A549 (cell line): ENCODE measurements around the gene TIAL1. TPM values are rescaled to one million over a fixed set of nuclear protein-coding genes. Genes with fewer than 3 reads are reported as not detected.
A peak's percentile ranks its signal among the peaks of the same experiment; 100 is the strongest.

Experiments used
- ATAC-seq, 2 experiments: fragments of 200-7000 bp in 1 of 2; fragments of >200 bp in 1 of 2; cut with Nextera tagmentation in 1 of 2; cut with Tn5 transposase in 1 of 2; 3 replicates each; pipeline versions ENCODE4 v1.8.0 to v1.9.1; 2018 to 2020; ENCODE audit warnings: mild to moderate bottlenecking in 1 of 2, moderate library complexity in 1 of 2
- CTCF ChIA-PET: fragments of 300-600 bp; sonication (Branson Sonifier 250); formaldehyde crosslinking; extraction: SDS; loops from one replicate; lab custom pipeline; 2021; ENCODE audit warnings: antibody characterized with exemption, inconsistent platforms; lab: Yijun Ruan, JAX
- POLR2A ChIA-PET: fragments of 350-600 bp; formaldehyde crosslinking; extraction: SDS; loops from one replicate; lab custom pipeline; 2021; ENCODE audit warnings: antibody characterized with exemption, inconsistent platforms; lab: Yijun Ruan, JAX
- DNase-seq, 2 experiments: peaks; one replicate each; pipeline versions ENCODE4 v3.0.0 to v3.0.0-alpha.2; 2011 to 2016; ENCODE audit warnings: low read depth in 1 of 2, low spot score in 1 of 2
- FAIRE-seq: peaks from 2 replicates; lab custom pipeline; 2011; peaks lifted over from hg19 to GRCh38; lab: Jason Lieb, UNC
- H3K27ac ChIP-seq, 2 experiments: fragments of >200 bp; sonication (Bioruptor Twin); formaldehyde crosslinking; 3 replicates each; pipeline ENCODE4 v1.5.1; 2016 to 2017
- H3K4me1 ChIP-seq: fragments of >200 bp; sonication (Bioruptor Twin); formaldehyde crosslinking; 3 replicates; pipeline ENCODE4 v1.6.1; 2016
- H3K4me2 ChIP-seq: fragments of >200 bp; sonication (Bioruptor Twin); formaldehyde crosslinking; 3 replicates; pipeline ENCODE4 v1.6.1; 2016
- H3K4me3 ChIP-seq: fragments of >200 bp; sonication (Bioruptor Twin); formaldehyde crosslinking; 3 replicates; pipeline ENCODE4 v1.5.1; 2016
- H3K9me3 ChIP-seq: fragments of >200 bp; sonication (Bioruptor Twin); formaldehyde crosslinking; 3 replicates; pipeline ENCODE4 v1.6.1; 2016
- ATOH8 ChIP-seq: fragments of 250-450 bp; sonication (Bioruptor Pico); IDR thresholded peaks from 2 replicates; pipeline ENCODE4 v1.5.0; 2020; ENCODE audit warnings: low read depth, mild to moderate bottlenecking, moderate library complexity
- CBX2 ChIP-seq: fragments of 200-600 bp; sonication (generic); IDR thresholded peaks from 2 replicates; pipeline ENCODE4 v1.6.1; 2016; ENCODE audit warnings: low read depth, mild to moderate bottlenecking, borderline replicate concordance
- CEBPB ChIP-seq, 2 experiments: fragments of >200 bp in 1 of 2; sonication (Bioruptor Twin) in 1 of 2; formaldehyde crosslinking in 1 of 2; IDR thresholded peaks; 2 replicates each; pipeline ENCODE4 v1.6.1; 2012 to 2016
- CTCF ChIP-seq: fragments of >200 bp; sonication (Bioruptor Twin); formaldehyde crosslinking; IDR thresholded peaks from 3 replicates; pipeline ENCODE4 v1.5.1; 2016
- ELK1 ChIP-seq: fragments of 150-350 bp; IDR thresholded peaks from 2 replicates; pipeline ENCODE4 v1.6.1; 2014; ENCODE audit warnings: low read depth, mild to moderate bottlenecking, low read length
- ESRRA ChIP-seq: fragments of 150-350 bp; IDR thresholded peaks from 2 replicates; pipeline ENCODE4 v1.6.1; 2014; ENCODE audit warnings: mild to moderate bottlenecking, low read length, borderline replicate concordance
- FOXS1 ChIP-seq: fragments of 250-450 bp; sonication (Bioruptor Pico); IDR thresholded peaks from 2 replicates; pipeline ENCODE4 v1.5.0; 2020; ENCODE audit warnings: mild to moderate bottlenecking, moderate library complexity
- HDAC2 ChIP-seq: fragments of 200-600 bp; sonication (generic); IDR thresholded peaks from 2 replicates; pipeline ENCODE4 v1.6.1; 2016
- HEYL ChIP-seq: fragments of 250-450 bp; sonication (Bioruptor Pico); IDR thresholded peaks from 2 replicates; pipeline ENCODE4 v1.8.0; 2021; ENCODE audit warnings: mild to moderate bottlenecking, moderate library complexity
- HOXA7 ChIP-seq: fragments of 250-450 bp; sonication (Bioruptor Pico); IDR thresholded peaks from 2 replicates; pipeline ENCODE4 v1.5.0; 2020; ENCODE audit warnings: mild to moderate bottlenecking, moderate library complexity
- JUN ChIP-seq, 2 experiments: fragments of >200 bp; sonication (Bioruptor Twin); formaldehyde crosslinking; IDR thresholded peaks; 2 replicates in 1 of 2; 3 replicates in 1 of 2; pipeline ENCODE4 v1.6.1; 2016 to 2017
- KDM1A ChIP-seq: fragments of 200-600 bp; sonication (generic); IDR thresholded peaks from 2 replicates; pipeline ENCODE4 v1.6.1; 2016; ENCODE audit warnings: low read depth, mild to moderate bottlenecking
- MAFK ChIP-seq: fragments of 450-650 bp; IDR thresholded peaks from 2 replicates; pipeline ENCODE4 v1.6.1; 2014; ENCODE audit not compliant: partially characterized antibody
- NPAS2 ChIP-seq: fragments of 250-450 bp; sonication (Bioruptor Pico); IDR thresholded peaks from 2 replicates; pipeline ENCODE4 v1.8.0; 2022; ENCODE audit warnings: mild to moderate bottlenecking, moderate library complexity, borderline replicate concordance
- NR3C1 ChIP-seq: fragments of >200 bp; sonication (Bioruptor Twin); formaldehyde crosslinking; IDR thresholded peaks from 3 replicates; pipeline ENCODE4 v1.6.1; 2017
- PBX3 ChIP-seq: IDR thresholded peaks from 2 replicates; pipeline ENCODE4 v1.6.1; 2012
- RAD21 ChIP-seq, 2 experiments: fragments of >200 bp in 1 of 2; sonication (Bioruptor Twin) in 1 of 2; formaldehyde crosslinking in 1 of 2; IDR thresholded peaks in 1 of 2; conservative IDR thresholded peaks in 1 of 2; 2 replicates in 1 of 2; 3 replicates in 1 of 2; pipeline ENCODE4 v1.6.1; 2012 to 2018; ENCODE audit warnings: inconsistent platforms in 1 of 2
- REST ChIP-seq: fragments of 200-600 bp; sonication (generic); IDR thresholded peaks from 2 replicates; pipeline ENCODE4 v1.6.1; 2016; ENCODE audit warnings: antibody characterized with exemption, mild to moderate bottlenecking, moderate library complexity
- SMC3 ChIP-seq: fragments of >200 bp; sonication (Bioruptor Twin); formaldehyde crosslinking; IDR thresholded peaks from 3 replicates; pipeline ENCODE4 v1.6.1; 2018; ENCODE audit warnings: inconsistent platforms
- ZC3H11A ChIP-seq: fragments of 450-650 bp; IDR thresholded peaks from 2 replicates; pipeline ENCODE4 v1.6.1; 2014; ENCODE audit warnings: antibody characterized with exemption, mild to moderate bottlenecking
- ZFP36 ChIP-seq: fragments of 450-650 bp; IDR thresholded peaks from 2 replicates; pipeline ENCODE4 v1.6.1; 2014; ENCODE audit warnings: borderline replicate concordance; ENCODE audit not compliant: partially characterized antibody
- WGBS: methylation state at CpG from one replicate; pipeline ENCODE4 v1.1.6; 2017; ENCODE audit errors: missing lambda C conversion rate; 5-methylcytosine and 5-hydroxymethylcytosine counted together
- polyA plus RNA-seq, 4 experiments: library from polyadenylated mRNA; depleted of rRNA in 3 of 4; stranded (reverse); fragments of >200 nt; fragmentation: RNase III in 1 of 4; extraction: RNeasy Plus Mini Kit Qiagen cat#74134 plus additional on column Dnase treatment in 1 of 4; gene quantifications; 2 replicates in 3 of 4; 3 replicates in 1 of 4; pipeline ENCODE4 v1.2.3, GENCODE V29; 2011 to 2017

The TIAL1 gene
- polyA plus RNA-seq, 2 of the 4 experiments (the other 2 are of a cell fraction), result 89.5 to 115 TPM

- DNase-seq, result peak; percentile 58 to 62
- no peak for FAIRE-seq
- ChIA-PET CTCF (interaction anchor here (0.6 to 5.6 kb wide), 67 partner anchors 9 to 335 kb away, joined by 3 to 69 read pairs (median 5); partner anchors contain the start of genes INPP5F, RGS10 and TIAL1), POLR2A (interaction anchor here (0.6 to 1.5 kb wide), 2 partner anchors 43 to 81 kb away, joined by 4 to 6 read pairs; partner anchors contain the start of gene BAG3)
- peak; percentile 99 to 100 for ATAC-seq
- 15% methylated on average over 15 of the region's 15 CpGs for WGBS
- Histone ChIP-seq H3K9me3 (no peaks in the 10 kb centered on the region), H3K4me1 (no peaks in the 10 kb centered on the region), H3K4me2 (peak overlapping the region; percentile 66), H3K27ac (peak overlapping the region; percentile 2 to 27; a peak in 1 of 6 replicates), H3K4me3 (no peak overlapping the region)
- TF ChIP-seq RAD21 (conservative IDR thresholded peaks at IDR 0.05 in 1 of 2, IDR thresholded peaks at IDR 0.05 in 1 of 2), result peak; percentile 94
- peak; percentile 93 for TF ChIP-seq SMC3
- TF ChIP-seq JUN (IDR thresholded peaks at IDR 0.05), result no peak
- peak; percentile 90 for TF ChIP-seq CTCF
- TF ChIP-seq, all 56 proteins: peak for 3
Observed at GRCh38 chr10:119608316-119609155, 11.8 kb upstream of the TIAL1 start.

GRCh38 chr10:119604468-119604867 is 7.7 kb upstream of the TIAL1 start:
- H3K4me1 ChIP-seq, result no peaks in the 10 kb centered on the region
- ATAC-seq (no peak), DNase-seq (no peak), FAIRE-seq (no peak)
- ChIA-PET POLR2A (no interaction called here), CTCF (interaction anchor here (0.9 to 2.2 kb wide), 4 partner anchors 15 to 146 kb away, joined by 3 to 9 read pairs (median 4); no protein-coding TSS in a partner anchor)
- no peak overlapping the region for H3K27ac ChIP-seq
- no peaks in the 10 kb centered on the region for H3K9me3 ChIP-seq
- no peak overlapping the region for H3K4me3 ChIP-seq
- no peak overlapping the region for H3K4me2 ChIP-seq
- TF ChIP-seq ELK1 (no peak), ESRRA (no peak), CBX2 (no peak), ZC3H11A (no peak), HOXA7 (CRISPR knock-in tag) (no peak), REST (no peak), HEYL (no peak), KDM1A (no peak), NPAS2 (CRISPR knock-in tag) (no peak), HDAC2 (no peak), FOXS1 (no peak), CEBPB (IDR thresholded peaks at IDR 0.05) (no peak), NR3C1 (no peak), JUN (IDR thresholded peaks at IDR 0.05) (no peak), PBX3 (no peak), MAFK (no peak), ATOH8 (CRISPR knock-in tag) (no peak), ZFP36 (no peak)
